A549 (cell line): Measurements from ENCODE around the gene C1QTNF1.

Experiments used
- ATOH8 ChIP-seq: fragments of 250-450 bp; sonication (Bioruptor Pico); IDR thresholded peaks from 2 replicates; pipeline ENCODE4 v1.5.0; 2020; ENCODE audit warnings: low read depth, mild to moderate bottlenecking, moderate library complexity
- CBX8 ChIP-seq: fragments of 200-600 bp; sonication (generic); IDR thresholded peaks from 2 replicates; pipeline ENCODE4 v1.6.1; 2016
- CEBPB ChIP-seq, 2 experiments: fragments of >200 bp in 1 of 2; sonication (Bioruptor Twin) in 1 of 2; formaldehyde crosslinking in 1 of 2; IDR thresholded peaks; 2 replicates each; pipeline ENCODE4 v1.6.1; 2012 to 2016
- CTCF ChIP-seq: fragments of >200 bp; sonication (Bioruptor Twin); formaldehyde crosslinking; IDR thresholded peaks from 3 replicates; pipeline ENCODE4 v1.5.1; 2016
- MAZ ChIP-seq: fragments of 150-350 bp; IDR thresholded peaks from 2 replicates; pipeline ENCODE4 v1.6.1; 2014; ENCODE audit warnings: antibody characterized with exemption, low read depth, low read length, borderline replicate concordance
- POLR2A ChIP-seq: IDR thresholded peaks from 2 replicates; pipeline ENCODE4 v1.6.1; 2012; ENCODE audit warnings: mild to moderate bottlenecking, low read length

- no peak for TF ChIP-seq CTCF
- no peak for TF ChIP-seq CBX8
- no peak for TF ChIP-seq CEBPB (IDR thresholded peaks at IDR 0.05)
- TF ChIP-seq MAZ, result no peak
- TF ChIP-seq ATOH8 (CRISPR knock-in tag), result no peak
- TF ChIP-seq POLR2A, result no peak
Measured at GRCh38 chr17:79054200-79054960, 30.4 kb downstream of the C1QTNF1 start.
